Cardiac atrium fibroblast (primary cell): ENCODE data around the gene BECN2. TPM values are rescaled to one million over a fixed set of nuclear protein-coding genes. Genes with fewer than 3 reads are reported as not detected.

Source experiments
- total RNA-seq: library from RNA; depleted of rRNA; stranded (reverse); fragments of >200 nt; gene quantifications from 2 replicates; pipeline ENCODE4 v1.2.3, GENCODE V29; 2015

The BECN2 gene, protein sequence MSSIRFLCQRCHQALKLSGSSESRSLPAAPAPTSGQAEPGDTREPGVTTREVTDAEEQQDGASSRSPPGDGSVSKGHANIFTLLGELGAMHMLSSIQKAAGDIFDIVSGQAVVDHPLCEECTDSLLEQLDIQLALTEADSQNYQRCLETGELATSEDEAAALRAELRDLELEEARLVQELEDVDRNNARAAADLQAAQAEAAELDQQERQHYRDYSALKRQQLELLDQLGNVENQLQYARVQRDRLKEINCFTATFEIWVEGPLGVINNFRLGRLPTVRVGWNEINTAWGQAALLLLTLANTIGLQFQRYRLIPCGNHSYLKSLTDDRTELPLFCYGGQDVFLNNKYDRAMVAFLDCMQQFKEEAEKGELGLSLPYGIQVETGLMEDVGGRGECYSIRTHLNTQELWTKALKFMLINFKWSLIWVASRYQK
- total RNA-seq = not detected in 2 replicates

DNA sequence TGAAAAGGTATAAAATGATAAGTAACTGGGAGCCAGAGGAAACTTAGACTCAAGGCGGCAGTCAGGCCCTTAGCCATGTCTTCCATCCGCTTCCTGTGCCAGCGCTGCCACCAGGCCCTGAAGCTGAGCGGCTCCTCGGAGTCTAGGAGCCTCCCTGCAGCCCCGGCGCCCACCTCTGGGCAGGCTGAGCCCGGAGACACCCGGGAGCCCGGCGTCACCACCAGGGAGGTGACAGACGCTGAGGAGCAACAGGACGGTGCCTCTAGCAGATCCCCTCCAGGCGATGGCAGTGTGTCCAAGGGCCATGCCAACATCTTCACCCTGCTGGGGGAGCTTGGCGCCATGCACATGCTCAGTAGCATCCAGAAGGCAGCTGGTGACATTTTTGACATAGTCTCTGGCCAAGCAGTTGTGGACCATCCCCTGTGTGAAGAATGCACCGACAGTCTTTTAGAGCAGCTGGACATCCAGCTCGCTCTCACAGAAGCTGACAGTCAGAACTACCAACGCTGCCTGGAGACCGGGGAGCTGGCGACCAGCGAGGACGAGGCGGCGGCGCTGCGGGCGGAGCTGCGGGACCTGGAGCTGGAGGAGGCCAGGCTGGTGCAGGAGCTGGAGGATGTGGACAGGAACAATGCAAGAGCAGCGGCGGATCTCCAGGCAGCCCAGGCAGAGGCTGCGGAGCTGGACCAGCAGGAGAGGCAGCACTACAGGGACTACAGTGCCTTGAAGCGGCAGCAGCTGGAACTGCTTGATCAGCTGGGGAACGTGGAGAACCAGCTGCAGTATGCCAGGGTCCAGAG, at the start of gene BECN2:
BECN2 (plus strand) TSS at position 76 of the 803 bp plus-strand sequence; CDS start at position 76, 0 bp downstream.

DNA sequence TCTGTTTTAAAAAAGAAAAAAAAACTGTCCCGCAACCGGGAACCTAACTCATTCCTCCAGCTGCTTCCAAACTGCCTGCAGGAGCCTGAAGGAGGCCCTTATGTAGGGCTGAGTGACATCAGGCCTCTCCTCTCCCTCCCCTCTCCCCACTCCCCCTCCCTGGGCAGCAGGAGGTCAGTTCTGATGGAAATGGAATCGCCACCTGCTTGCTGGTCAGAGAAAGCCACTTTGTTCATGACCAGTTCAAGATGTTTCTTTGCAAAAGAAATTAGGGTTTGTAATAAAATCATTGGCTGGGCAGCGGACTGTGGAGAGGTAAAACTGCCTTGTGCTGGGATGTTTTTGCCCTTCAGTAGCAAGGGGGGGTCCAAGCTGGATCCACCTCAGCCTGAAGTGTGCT, 41.5 kb downstream of the BECN2 start, which contains the start of gene MAP1LC3C:
MAP1LC3C (minus strand) TSS at position 73 of the 400 bp plus-strand sequence. CDS start 90 bp downstream, outside the sequence.

Other genes with a start within 250 kb of the BECN2 start
- gene EXO1, start 109.6 kb upstream of the BECN2 start, total RNA-seq = 2.2 and 5.2 TPM in 2 replicates
- 0.54 TPM in 1 of 2 replicates, not detected in the other for gene MAP1LC3C, start 41.3 kb downstream of the BECN2 start, total RNA-seq